ENCODE measurements around the gene IQSEC3.

The IQSEC3 gene

DNA sequence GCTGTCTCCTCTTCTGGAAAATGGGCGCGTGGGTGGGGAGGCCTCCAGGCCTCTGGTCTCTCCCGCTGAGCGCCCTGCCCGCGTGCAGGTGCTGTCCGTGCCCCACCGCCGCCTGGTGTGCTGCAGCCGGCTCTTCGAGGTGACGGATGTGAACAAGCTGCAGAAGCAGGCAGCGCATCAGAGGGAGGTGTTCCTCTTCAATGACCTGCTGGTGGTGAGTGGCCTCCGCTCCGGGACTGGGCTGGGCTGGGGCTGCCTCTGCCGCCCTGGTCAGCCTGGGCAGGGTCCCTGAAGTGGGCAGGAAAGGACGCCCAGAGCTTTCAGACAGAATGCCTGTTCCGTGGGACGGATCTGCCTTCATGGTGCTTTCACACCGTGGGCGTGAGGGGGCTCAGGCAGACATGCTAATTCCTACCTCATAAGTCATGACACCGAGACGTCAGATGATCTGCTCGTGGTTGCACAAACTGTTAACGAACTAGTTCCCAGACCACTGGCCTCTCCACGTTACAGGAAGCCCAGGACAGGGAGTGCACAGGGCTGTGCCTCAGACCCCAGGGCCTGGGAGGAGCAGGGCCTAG is 96.9 kb downstream of the IQSEC3 start:
- no peak for DNase-seq (ENCODE audit: low read depth)

DNA sequence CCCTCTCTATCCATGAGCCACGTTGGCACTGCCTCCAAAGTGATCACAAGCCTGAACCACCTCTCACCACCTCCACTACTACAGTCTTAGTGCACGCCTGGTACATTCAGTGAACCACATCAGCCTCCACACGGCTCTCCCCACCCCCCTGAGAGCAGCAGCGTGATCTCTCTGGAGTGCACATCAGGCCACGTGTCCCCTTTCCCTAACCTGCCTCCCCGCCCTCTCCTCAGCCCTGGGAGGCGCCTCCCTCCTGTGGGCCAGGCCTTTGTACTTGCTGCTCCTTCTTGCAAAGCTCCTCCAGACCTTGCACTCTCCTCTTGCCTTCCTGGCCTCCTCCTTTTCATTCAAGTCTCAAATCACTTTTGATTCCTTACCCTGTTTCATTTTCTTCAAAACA is 97.6 kb downstream of the IQSEC3 start:
- no peak for DNase-seq (ENCODE audit: low read depth)

DNA sequence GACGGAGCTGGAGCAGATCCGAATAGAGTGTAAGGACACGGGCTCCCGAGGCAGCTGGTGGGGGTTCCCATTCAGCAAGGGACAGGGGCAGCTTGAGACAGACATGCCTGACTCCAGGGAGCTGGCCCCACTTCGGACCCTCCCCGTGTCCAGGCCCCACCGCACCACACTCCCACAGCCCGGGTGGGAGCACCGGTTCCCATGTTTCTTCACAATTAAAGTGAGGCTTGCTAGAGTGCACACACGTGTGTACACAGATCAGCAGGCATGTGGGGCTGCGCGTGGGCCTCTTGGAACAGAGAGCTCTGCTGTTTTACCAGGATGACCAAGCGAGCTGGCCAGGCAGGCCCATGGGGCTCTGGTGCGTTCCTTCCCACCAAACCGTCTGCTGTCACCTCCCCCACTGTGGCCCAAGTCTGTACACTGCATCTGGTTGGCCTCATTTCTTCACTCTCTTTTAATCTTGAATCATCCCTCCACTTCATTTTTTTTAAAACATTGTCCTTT is 99.3 kb downstream of the IQSEC3 start:
- DNase-seq (ENCODE audit: low read depth) = no peak

DNA sequence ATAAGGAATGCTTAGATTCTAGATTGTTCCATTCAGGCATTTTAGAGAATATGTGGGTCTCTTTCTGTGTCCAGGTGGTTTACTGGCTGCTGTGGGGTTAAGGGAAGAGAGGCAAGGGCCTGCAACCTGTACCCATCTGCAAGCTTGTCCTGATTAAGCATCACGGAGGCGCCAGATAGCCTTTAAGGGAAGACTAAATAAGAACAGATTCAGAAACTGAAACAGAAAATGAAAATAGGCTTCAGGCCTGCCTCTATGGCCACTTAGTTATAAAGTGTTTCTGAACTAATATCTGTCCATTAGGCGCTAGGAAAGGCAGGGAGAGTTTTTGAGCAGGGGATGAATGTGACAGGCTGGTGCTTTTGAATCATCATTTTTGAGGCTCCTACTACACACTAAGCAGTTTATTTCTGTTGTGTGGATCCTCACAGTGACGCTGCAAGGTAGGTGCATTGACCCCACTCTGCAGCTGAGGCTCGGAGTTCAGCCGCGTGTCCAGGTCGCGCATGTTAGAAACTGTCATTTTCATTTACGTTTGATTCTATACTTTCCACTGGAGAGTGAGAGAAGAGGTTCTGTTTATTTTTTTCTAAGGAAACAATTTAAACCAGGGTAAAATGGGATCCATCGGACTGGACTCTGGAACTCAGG is 100.0 kb downstream of the IQSEC3 start:
- DNase-seq (ENCODE audit: low read depth) = no peak

DNA sequence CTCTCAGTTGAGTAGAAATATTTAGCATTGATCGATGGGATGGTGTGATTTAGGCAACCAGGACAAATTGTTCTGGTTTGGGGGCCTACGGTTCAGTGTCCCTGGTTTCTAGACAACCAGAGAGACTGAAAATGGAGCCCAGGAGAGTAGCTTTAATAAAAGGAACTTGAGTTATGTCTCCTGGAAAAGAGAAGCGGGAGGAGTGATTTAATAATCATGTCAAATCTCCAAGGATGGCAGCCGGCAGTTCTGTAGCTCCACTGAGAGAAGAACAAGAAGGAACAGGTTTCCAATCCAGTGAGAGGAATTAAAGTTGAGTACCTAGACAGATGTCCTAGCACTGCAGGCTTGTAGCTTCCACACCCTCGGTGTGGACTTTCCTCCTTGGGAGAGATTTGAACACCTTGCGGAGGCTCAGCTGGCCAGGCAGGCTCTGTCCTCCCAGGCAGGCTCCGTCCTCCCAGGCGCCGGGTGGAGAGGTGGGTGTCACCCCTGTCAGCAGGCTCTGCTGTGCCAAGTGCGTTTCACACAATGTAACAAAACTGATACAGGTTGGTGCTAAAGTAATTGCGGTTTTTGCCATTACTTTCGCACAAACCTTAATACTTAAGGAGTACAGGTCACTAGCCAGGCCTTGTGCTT is 101.5 kb downstream of the IQSEC3 start:
- no peak for DNase-seq (ENCODE audit: low read depth)

DNA sequence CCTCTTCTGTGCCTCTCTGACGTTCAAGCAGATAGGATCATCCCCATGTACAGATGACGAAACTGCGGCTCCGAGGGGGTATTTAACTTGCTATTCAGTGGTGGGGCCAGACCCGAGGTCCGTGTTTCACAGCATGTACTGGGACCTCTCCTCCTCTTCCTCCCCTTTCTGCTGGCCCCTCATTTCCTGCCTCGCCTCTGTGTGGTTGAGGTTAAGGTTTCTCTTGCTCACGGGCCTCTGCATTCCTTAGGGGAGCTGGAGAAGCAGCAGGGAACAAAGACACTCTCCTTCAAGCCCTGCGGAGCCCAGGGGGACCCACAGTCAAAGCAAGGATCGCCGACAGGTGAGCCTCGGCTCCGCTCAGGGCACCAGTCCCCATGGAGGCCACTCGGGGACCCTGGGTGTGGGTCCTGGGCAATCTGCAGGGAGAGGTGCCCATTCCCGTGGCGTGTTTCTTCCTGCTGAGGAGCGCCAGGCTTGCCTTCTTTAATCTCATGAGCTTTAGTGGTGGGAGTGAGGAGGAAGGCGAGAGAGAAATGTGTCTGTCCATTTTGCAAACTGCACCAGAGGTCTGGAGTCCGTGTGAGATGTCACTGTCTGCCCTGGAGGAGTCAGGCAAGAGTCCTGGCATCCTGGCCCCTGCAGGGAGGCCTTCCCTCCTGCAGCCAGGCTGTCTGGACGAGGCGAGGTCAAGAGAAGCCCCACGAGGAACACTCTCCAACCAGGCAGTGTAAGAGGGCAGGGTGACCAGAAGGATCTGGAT is 102.4 kb downstream of the IQSEC3 start:
- no peak for DNase-seq (ENCODE audit: low read depth)

DNA sequence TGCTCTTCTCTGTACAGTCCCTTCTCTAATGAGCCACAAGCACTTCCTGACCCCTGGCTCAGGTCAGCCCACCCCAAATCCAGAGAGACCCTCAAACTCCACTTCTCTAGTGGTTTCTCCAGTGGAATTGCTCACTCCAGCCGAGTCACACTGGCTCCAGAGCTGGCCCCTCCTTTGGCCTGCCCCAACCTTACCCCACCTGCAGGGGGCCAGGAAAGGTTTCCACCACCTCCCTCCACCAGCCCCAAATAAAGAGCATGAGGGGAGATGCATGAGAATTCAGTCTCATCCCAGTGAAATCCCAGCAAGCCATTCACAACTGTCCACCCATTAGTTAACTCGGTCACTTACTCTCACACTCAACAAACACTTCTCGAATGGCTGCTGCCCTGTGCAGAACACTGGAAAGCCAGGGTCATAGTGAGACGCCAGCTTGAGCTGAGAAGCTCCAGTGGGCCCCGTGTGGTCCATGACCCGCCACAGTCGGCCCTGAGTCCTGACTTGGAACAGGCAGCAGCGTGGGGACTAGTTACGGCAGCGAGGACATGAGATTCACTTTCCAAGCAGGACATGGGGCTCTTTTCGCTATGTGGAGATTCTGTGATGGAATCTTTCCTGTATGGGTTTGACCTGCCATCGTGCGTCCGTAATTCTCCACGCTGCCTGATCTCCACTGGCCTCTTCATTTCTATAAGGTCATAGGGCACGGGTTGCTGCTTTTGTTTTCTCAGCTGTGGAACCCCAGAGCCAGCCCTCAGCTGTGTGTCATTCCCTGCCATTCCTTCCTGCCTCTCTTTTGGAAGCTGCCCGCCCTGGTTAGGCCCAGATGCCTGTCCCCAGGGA is 103.2 kb downstream of the IQSEC3 start:
- no peak for DNase-seq (ENCODE audit: low read depth)

DNA sequence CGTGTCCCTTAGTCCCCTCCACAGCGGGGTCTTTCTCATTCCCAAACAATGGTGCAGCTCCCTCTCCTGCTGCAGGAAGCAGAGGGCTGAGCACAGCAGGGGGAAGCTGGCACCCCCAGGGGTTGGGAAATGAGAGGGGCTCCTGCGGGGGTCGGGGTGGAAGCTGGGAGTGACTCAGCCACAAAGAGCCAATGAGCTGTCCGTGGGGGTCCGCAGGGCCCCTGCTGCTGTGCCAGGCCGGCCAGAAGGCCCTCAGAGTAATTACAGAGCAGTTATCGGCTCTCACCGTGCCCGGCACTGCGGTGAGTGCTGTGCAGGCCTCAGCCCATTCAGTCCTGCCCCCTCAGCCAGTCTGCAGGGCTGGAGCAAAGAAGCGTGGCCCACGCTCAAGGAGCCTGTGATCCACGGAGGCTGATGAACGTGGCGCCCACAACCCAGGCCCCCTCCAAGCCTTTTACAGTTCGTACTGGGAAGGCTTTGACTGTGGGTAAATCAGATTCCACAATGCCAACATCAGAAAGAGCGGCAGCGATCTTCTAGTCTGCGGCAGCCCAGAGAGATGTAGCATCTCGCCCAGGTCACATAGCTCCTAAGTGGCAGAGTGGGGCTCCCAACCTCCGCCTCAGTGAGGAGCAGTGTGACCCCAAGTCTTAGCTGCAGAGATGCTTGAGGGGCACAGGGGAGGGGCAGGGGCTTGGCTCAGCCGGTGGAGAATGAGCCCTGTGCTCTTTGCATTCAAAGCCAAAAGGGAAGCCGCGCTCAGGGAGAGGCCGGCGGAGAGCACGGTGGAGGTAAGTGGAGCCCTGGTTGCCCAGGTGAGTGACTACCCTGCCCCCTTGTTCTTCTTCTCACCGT is 104.0 kb downstream of the IQSEC3 start:
- no peak for DNase-seq (ENCODE audit: low read depth)

DNA sequence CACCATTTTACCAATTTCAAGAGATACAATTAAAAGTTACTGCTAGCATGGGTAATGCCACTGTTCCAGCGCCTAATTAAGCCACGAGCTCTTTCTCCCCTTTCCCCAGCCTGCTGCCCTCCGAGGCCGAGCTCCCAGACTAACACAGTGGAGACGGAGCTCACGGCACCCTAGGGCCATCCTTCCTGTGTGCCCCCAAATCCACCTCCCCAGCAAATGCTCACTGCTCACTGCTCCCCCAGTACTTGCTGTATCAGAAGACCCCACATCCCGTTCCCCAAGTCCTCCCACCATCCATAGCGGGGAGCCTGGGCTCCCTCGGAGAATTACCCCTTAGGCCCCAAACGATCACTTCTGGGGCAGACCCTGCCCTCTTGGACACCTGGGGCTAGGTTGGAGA is 104.7 kb downstream of the IQSEC3 start:
- no peak for DNase-seq (ENCODE audit: low read depth)

DNA sequence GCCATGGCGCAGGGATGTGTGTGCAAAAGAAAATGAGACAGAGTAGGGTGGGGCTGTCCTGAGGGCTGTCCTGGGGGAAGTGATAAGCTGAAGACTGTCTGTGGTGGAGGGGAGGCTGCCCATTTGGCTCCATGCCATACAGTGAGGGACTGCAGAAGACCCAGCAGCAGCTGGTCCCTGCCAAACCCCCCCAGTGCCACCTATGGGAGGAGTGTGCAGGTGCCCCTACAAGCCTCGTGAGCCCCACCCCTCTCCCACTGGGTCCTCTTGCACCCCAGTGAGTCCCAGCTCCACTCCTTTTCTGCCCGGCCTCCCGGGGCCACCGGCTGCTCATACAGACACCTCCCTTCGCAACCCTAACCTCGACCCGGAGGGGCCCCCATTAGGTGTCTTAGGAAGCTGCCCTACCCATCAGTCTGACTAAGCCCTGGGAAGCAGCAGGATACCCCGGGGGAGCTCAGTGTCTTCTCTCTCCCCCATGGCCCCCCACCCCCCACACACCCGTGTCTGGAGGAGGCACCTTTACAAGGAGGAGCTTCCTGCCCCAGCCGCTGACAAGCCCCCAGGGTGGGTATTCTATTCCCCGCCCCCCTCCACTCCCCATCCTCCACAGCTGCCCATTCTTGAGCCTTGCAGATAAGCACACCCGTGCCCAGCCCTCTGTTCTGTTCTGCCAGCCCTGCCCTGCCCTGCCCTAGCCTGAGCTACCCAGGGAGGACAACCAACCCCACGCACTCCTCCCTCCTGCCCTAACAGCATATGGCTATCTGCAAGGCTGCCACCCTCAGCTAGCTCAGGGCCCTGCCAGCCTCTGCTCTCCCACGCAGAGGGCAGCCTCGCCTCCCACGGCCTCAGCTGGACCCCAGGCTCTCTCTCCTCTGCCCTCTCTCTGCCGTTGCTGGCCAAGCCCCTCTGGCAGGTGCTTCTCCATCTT is 105.4 kb downstream of the IQSEC3 start:
- no peak for DNase-seq (ENCODE audit: low read depth)

DNA sequence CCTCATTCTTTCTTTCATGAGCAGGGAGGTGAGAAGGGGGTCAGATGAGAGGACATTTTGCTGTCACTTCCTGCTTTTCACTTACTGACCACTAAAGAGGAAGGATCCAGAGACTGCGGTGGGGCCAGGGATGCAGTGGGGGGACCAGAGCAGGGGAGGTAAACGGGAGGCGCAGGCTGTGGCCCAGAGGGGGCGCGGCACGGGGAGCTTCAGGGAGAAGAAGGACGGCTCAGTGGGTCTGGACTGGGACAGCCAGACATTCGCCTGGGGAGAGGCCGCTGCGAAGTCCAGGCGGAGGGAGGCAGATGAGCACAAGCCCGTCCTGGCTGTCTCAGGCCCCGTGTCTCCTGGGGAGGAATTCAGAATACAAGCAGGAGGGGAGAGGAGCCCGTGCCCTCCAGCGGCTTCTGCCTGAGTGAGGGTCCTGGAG is 106.2 kb downstream of the IQSEC3 start:
- DNase-seq (ENCODE audit: low read depth) = no peak

DNA sequence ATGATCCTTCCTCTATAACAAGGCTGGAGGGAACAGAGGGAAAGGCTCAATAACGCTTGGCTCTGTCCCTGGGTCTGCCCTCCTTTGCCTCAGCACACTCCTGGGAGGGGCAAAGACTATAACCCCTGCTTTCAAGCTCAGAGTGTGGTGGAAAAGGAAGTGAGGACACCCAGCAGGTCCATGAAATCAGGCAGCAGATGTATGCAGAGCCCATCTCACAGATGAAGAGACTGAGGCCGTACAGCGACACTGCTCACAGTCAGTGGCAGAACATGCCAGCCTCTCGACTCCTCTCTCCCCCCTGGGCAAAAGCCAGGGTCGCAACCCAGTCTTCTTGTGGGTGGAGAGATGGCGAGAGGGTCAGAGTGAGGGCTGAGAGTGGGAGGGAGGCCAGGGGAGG is 107.6 kb downstream of the IQSEC3 start:
- DNase-seq (ENCODE audit: low read depth) = no peak

DNA sequence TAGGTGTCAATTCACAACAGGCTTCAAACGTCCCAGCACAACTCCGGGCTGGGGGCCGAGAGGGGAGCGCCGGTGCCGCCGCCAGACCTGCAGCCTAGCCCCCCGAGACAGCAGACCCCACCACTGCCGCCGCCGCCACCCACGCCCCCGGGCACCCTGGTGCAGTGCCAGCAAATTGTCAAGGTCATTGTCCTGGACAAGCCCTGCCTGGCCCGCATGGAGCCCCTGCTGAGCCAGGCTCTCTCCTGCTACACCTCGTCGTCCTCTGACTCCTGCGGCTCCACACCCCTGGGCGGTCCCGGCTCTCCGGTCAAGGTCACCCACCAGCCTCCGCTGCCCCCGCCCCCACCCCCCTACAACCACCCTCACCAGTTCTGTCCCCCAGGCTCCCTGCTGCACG is 108.0 kb downstream of the IQSEC3 start:
- DNase-seq (ENCODE audit: low read depth) = no peak

DNA sequence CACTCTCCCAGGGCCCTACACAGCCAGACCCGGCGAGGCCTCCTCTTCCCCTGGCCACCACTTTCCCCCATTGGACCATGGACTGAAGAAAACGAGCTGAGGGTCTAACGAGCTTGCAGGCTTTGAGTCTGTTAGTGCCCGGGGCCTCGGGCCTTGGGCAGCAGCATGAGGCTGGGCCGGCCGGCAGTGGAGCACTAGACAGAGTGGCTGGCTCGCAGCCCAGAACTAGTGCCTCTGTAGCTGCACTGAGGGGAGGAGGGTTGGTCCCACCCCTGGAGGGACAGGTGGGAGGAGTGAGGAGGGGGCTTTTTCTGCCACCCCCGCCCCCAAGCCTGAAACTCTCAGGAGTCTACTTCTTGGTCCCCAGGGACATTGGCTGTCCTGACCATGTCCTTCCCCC is 108.7 kb downstream of the IQSEC3 start:
- DNase-seq (ENCODE audit: low read depth) = no peak

DNA sequence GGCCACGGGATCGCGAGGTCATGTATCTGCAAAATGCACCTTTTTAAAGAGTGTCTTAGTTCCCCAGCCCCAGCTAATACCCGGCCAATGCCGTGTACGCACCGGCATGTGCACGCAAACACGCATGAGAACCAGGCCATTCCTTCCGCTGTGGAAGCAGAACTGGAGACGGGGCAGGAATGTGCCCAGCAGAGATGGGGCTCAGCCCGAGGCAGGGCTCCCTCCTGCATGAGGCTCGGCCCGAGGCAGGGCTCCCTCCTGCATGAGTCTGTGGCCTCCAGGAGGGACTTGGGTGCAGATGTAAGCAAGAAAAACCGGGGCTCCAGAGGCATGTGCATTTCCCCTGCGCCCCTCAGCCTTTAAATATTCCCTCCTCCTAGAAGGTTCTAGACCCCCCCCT is 109.2 kb downstream of the IQSEC3 start:
- no peak for DNase-seq (ENCODE audit: low read depth)

DNA sequence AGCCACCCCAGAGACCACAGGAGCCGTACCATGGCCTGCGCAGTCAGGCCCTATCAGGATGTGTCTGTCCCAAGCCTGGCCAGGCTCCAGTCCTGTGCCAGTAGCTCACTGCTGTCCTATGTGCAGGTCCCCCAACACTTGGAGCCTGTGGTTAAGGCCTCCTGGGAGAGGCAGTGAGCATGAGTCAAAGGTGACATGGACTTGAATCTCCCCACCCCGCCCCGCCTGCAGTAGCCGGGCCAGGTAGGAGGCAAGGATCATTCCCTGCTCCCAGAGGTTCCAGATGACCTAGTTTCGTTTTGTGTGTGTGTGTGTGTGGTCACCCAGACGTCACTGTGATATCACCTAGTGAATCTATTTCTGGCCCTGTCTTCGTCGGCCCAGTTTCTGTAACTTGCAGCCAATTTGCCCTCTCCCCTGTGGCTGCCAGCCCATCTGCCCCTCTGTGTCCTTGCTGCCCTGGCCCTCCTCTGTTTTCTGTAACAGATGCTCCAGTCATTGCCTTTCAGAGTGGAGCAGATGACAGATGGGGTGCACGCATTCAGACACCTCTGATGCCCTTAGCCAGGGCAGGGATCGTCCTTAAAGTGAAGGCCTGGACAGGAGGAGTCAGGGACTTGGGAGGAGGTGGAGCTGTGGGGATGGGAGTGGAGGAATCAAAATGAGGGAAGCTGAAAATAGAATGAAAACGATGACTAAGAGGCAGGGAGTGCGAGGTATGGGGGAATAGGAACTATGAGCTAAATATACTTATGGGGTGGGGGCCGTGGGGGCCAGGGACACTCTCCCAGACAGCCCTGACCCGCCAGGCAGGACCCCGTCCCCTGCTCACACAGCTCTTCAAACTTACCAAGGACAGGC is 110.0 kb downstream of the IQSEC3 start:
- no peak for DNase-seq (ENCODE audit: low read depth)

DNA sequence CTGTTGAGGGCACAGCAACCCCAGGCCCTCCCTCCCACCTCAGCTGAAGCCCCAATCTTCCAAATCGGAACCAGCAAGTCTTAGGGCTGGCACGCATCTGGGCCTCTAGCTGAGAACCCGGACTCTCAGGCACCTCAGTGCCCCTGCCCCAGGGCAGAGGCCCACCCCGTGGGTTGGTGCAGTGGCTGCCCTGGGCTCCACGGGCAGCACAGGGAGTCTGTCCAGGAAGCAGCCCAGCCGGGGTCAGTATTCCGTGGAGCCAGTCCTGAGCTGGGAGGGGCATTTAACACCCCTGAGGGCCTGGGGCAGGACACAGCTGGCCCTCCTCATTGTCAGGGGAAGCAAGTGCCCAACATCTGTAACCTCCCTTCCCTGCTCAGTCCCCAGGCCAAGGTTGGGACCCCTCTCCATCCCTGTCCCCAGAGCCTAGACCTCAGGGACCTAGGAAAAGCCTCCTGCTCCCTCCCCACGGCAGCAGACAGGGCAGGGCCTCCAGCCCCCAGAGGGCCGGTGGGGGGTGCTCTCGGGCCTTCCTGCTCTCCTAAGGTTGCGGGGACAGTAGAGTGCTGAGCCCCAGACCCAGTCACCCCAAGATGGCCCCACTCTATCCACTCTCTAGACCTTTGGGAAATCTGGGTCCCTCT is 110.9 kb downstream of the IQSEC3 start:
- no peak for DNase-seq (ENCODE audit: low read depth)
